WTC11 (cell line): ENCODE measurements around the gene PCGF3. TPM values are rescaled to one million over a fixed set of nuclear protein-coding genes. Genes with fewer than 3 reads are reported as not detected.

Source experiments
- ATAC-seq: fragments of 200-7000 bp; cut with Tn5 transposase; 2 replicates; pipeline ENCODE4 v1.10.0; 2021; ENCODE audit warnings: mild to moderate bottlenecking, moderate library complexity
- CTCF ChIA-PET: fragments of 300-600 bp; sonication (Branson Sonifier 250); formaldehyde crosslinking; loops from one replicate; lab custom pipeline; 2021; ENCODE audit warnings: antibody characterized with exemption; lab: Charles Lee
- POLR2A ChIA-PET: fragments of 350-600 bp; sonication (Branson Sonifier 250); formaldehyde crosslinking; loops from one replicate; lab custom pipeline; 2021; ENCODE audit warnings: antibody characterized with exemption; lab: Charles Lee
- DNase-seq: peaks from one replicate; pipeline ENCODE4 v3.0.0; 2021; ENCODE audit warnings: low spot score
- H3K27ac Mint-ChIP-seq: 2 replicates; pipeline ENCODE4 v1.8.0; 2021; ENCODE audit warnings: mixed read lengths
- H3K27me3 Mint-ChIP-seq: 2 replicates; pipeline ENCODE4 v1.8.0; 2021; ENCODE audit warnings: low read depth, mild to moderate bottlenecking, moderate library complexity, mixed read lengths
- H3K36me3 Mint-ChIP-seq: 2 replicates; pipeline ENCODE4 v1.8.0; 2021; ENCODE audit warnings: mixed read lengths
- H3K4me1 Mint-ChIP-seq: 2 replicates; pipeline ENCODE4 v1.8.0; 2022; ENCODE audit warnings: mixed read lengths
- H3K4me3 Mint-ChIP-seq: 2 replicates; pipeline ENCODE4 v1.8.0; 2021; ENCODE audit warnings: mild to moderate bottlenecking, moderate library complexity, mixed read lengths
- H3K9me3 Mint-ChIP-seq: 2 replicates; pipeline ENCODE4 v1.8.0; 2021; ENCODE audit warnings: mixed read lengths
- AR ChIP-seq: fragments of 250-450 bp; sonication (Bioruptor Pico); IDR thresholded peaks from 2 replicates; pipeline ENCODE4 v1.9.0; 2021; ENCODE audit warnings: mild to moderate bottlenecking
- ATF1 ChIP-seq: sonication (generic); formaldehyde crosslinking; IDR thresholded peaks from 2 replicates; pipeline ENCODE4 v1.8.1; 2023; ENCODE audit warnings: mild to moderate bottlenecking, moderate library complexity, missing genetic modification reagents
- ATF2 ChIP-seq: sonication (generic); formaldehyde crosslinking; IDR thresholded peaks from 2 replicates; pipeline ENCODE4 v1.8.1; 2022; ENCODE audit warnings: low read depth, missing genetic modification reagents, borderline replicate concordance
- ATF3 ChIP-seq: sonication (generic); formaldehyde crosslinking; conservative IDR thresholded peaks from 2 replicates; pipeline ENCODE4 v1.8.1; 2022; ENCODE audit warnings: mild to moderate bottlenecking, missing genetic modification reagents
- FOXJ3 ChIP-seq: sonication (generic); formaldehyde crosslinking; IDR thresholded peaks from 2 replicates; pipeline ENCODE4 v1.9.0; 2021; ENCODE audit warnings: missing genetic modification reagents, mild to moderate bottlenecking, borderline replicate concordance
- FOXK1 ChIP-seq: sonication (generic); formaldehyde crosslinking; IDR thresholded peaks from 2 replicates; pipeline ENCODE4 v1.8.0; 2022; ENCODE audit warnings: mild to moderate bottlenecking, moderate library complexity, missing genetic modification reagents
- HMGA2 ChIP-seq: fragments of 250-450 bp; sonication (Bioruptor Pico); IDR thresholded peaks from 2 replicates; pipeline ENCODE4 v1.4.0; 2021; ENCODE audit warnings: mild to moderate bottlenecking, moderate library complexity
- IRF2 ChIP-seq: sonication (generic); formaldehyde crosslinking; IDR thresholded peaks from 2 replicates; pipeline ENCODE4 v1.8.0; 2022; ENCODE audit warnings: low read depth, missing genetic modification reagents, borderline replicate concordance
- NFATC4 ChIP-seq: fragments of 250-450 bp; sonication (Bioruptor Pico); IDR thresholded peaks from 2 replicates; pipeline ENCODE4 v1.9.0; 2021; ENCODE audit warnings: mild to moderate bottlenecking
- NR2C2 ChIP-seq: sonication (generic); formaldehyde crosslinking; IDR thresholded peaks from 2 replicates; pipeline ENCODE4 v1.8.0; 2022; ENCODE audit warnings: mild to moderate bottlenecking, missing genetic modification reagents
- PREB ChIP-seq: sonication (generic); formaldehyde crosslinking; IDR thresholded peaks from 2 replicates; pipeline ENCODE4 v1.8.1; 2022; ENCODE audit warnings: mild to moderate bottlenecking, missing genetic modification reagents, moderate library complexity, borderline replicate concordance
- SMAD3 ChIP-seq: sonication (generic); formaldehyde crosslinking; IDR thresholded peaks from 2 replicates; pipeline ENCODE4 v1.8.0; 2022; ENCODE audit warnings: missing genetic modification reagents, mild to moderate bottlenecking, borderline replicate concordance
- TEAD4 ChIP-seq: sonication (generic); formaldehyde crosslinking; IDR thresholded peaks from 2 replicates; pipeline ENCODE4 v1.8.0; 2022; ENCODE audit warnings: mild to moderate bottlenecking, missing genetic modification reagents
- ZBTB21 ChIP-seq: sonication (generic); formaldehyde crosslinking; IDR thresholded peaks from 2 replicates; pipeline ENCODE4 v1.8.1; 2023; ENCODE audit warnings: mild to moderate bottlenecking, missing genetic modification reagents, borderline replicate concordance
- ZNF121 ChIP-seq: sonication (generic); formaldehyde crosslinking; IDR thresholded peaks from 2 replicates; pipeline ENCODE4 v1.8.0; 2023; ENCODE audit warnings: missing genetic modification reagents
- ZNF219 ChIP-seq: sonication (generic); formaldehyde crosslinking; IDR thresholded peaks from 2 replicates; pipeline ENCODE4 v1.8.0; 2023; ENCODE audit warnings: missing genetic modification reagents, mild to moderate bottlenecking, borderline replicate concordance
- ZNF232 ChIP-seq: sonication (generic); formaldehyde crosslinking; IDR thresholded peaks from 2 replicates; pipeline ENCODE4 v1.8.0; 2022; ENCODE audit warnings: mild to moderate bottlenecking, missing genetic modification reagents
- ZNF396 ChIP-seq: fragments of 250-450 bp; sonication (Bioruptor Pico); IDR thresholded peaks from 2 replicates; pipeline ENCODE4 v1.8.0; 2021; ENCODE audit warnings: mild to moderate bottlenecking, moderate library complexity, borderline replicate concordance
- ZNF512 ChIP-seq: sonication (generic); formaldehyde crosslinking; IDR thresholded peaks from 2 replicates; pipeline ENCODE4 v1.8.1; 2022; ENCODE audit warnings: missing genetic modification reagents, borderline replicate concordance
- total RNA-seq: library from RNA; stranded (reverse); gene quantifications from 3 replicates; pipeline ENCODE4 v1.2.3, GENCODE V29; 2021

The PCGF3 gene
- total RNA-seq, 1 experiment from 2014 or later, result 65.7 TPM

- ChIA-PET POLR2A (no interaction called here), CTCF (interaction anchor here (0.8 to 3.5 kb wide), 24 partner anchors 8 to 317 kb away, joined by 3 to 67 read pairs (median 7); partner anchors contain the start of genes ATP5ME, MYL5, PCGF3 and PDE6B)
- Mint-ChIP-seq H3K27ac (no peak overlapping the region), H3K9me3 (no peaks in the 10 kb centered on the region), H3K27me3 (no peaks in the 10 kb centered on the region; the same call in 1 of the 2 replicates), H3K36me3 (no peaks in the 10 kb centered on the region), H3K4me3 (no peak overlapping the region), H3K4me1 (peaks cover 13% of the 10 kb centered on the region; the same call in 1 of the 2 replicates)
- ATAC-seq, result no peak
- no peak for DNase-seq
- TF ChIP-seq FOXK1 (CRISPR knock-in tag), result no peak
- 0 out of 2 replicates have a peak, but pooled peaks have one; percentile 12 for TF ChIP-seq ATF3 (CRISPR knock-in tag)
- TF ChIP-seq, all 79 proteins: peak for 1
Observed at GRCh38 chr4:684623-685327, 20.9 kb upstream of the PCGF3 start.

GRCh38 chr4:685679-686412, 19.8 kb upstream of the PCGF3 start:
- H3K4me1 Mint-ChIP-seq, result peaks cover 12% of the 10 kb centered on the region
- no peaks in the 10 kb centered on the region for H3K9me3 Mint-ChIP-seq
- H3K27me3 Mint-ChIP-seq, result peaks cover 5% of the 10 kb centered on the region
- no peak for ATAC-seq
- no peak for TF ChIP-seq ATF1 (CRISPR knock-in tag)
- no peak for TF ChIP-seq NR2C2 (CRISPR knock-in tag)
- no peak for TF ChIP-seq AR (CRISPR knock-in tag)
- TF ChIP-seq ZNF396, result no peak
- TF ChIP-seq FOXJ3 (CRISPR knock-in tag), result no peak
- no peak for TF ChIP-seq ZNF512 (CRISPR knock-in tag)
- no peak for TF ChIP-seq NFATC4 (CRISPR knock-in tag)
- no peak for TF ChIP-seq ZBTB21 (CRISPR knock-in tag)
- TF ChIP-seq ZNF219 (CRISPR knock-in tag), result no peak
- TF ChIP-seq IRF2 (CRISPR knock-in tag), result no peak
- TF ChIP-seq HMGA2 (CRISPR knock-in tag), result no peak
- TF ChIP-seq SMAD3 (CRISPR knock-in tag), result no peak
- no peak for TF ChIP-seq ZNF232 (CRISPR knock-in tag)
- TF ChIP-seq TEAD4 (CRISPR knock-in tag), result no peak
- TF ChIP-seq PREB (CRISPR knock-in tag), result no peak
- no peak for TF ChIP-seq ZNF121 (CRISPR knock-in tag)
- TF ChIP-seq ATF2 (CRISPR knock-in tag), result no peak
- ChIA-PET POLR2A (no interaction called here), CTCF (interaction anchor here (1.5 to 3.5 kb wide), 3 partner anchors 13 to 83 kb away, joined by 4 to 67 read pairs (median 5); no protein-coding TSS in a partner anchor)
- H3K27ac Mint-ChIP-seq, result no peak overlapping the region
- no peaks in the 10 kb centered on the region for H3K36me3 Mint-ChIP-seq
- DNase-seq, result no peak
- H3K4me3 Mint-ChIP-seq, result no peak overlapping the region
